NCI-H526 treated with DMSO at 0.1 percent for 48 hours (cell line): Measurements from ENCODE around the gene OSBPL7.
A peak's percentile ranks its signal among the peaks of the same experiment; 100 is the strongest.

ENCODE experiments used
- DNase-seq: peaks from one replicate; lab custom pipeline; 2025; lab: John Stamatoyannopoulos, UW

OSBPL7 gene

DNA sequence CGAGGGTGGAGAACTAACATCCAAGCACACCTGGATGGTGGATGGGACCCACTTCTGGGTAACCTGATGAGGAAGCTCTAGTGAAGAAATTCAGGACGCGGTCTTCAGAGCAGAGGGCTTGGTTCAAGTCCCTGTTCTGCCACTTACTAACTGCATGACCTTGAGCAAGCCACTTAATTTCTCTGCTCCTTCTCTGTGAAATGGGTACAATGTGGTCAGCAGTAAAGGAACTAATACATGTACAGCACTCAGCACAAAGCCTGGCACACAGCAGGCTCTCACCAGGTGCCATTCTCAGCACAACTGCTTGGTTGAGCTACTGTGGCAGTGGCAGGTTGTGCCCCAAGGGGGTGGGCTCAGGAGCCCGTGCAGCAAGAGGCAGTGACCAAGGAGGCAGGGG lies 1.9 kb upstream of the OSBPL7 start:
- no peak for DNase-seq

DNA sequence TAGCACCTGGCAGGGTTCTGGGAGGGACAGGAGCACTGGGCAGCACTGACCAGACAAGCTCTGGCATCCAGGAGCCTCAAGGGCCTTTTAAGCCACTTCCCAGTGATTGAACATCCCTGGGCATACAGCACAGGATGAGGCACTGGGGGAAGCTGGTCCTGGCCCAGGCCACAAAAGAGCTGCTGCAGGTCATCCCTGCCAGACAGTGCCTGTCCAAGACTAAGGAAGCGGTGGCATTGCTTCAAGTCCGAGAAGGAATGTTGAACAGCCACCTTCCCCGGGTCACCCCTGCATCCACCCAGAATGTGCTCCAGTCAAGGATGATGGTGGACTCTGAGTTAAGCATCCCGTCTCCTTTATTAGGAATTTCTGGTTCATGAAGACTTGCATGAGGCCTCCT lies 1.2 kb upstream of the OSBPL7 start:
- DNase-seq = no peak

DNA sequence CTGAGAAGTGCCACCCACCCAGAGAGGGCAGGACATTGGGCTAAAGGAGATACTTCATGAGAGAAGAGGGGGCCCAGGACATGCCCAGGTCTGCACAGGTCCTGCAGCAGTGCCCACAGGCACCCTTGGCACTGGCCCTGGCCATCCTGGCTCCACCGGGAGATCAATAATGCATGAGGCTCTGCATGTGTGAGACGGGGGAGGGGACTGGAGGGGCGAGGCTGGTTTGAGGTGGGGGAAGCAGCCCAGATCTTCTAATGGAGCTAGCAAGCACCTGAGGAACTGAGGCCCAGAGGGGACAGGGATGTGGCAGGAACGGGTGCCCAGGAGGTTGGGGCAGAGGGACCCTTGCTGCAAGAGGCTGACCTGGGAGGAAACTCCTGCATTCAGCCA lies 567 bp downstream of the OSBPL7 start:
- no peak for DNase-seq

GRCh38 chr17:47820033-47820789 lies 1.4 kb downstream of the OSBPL7 start:
- DNase-seq = no peak

- no peak for DNase-seq
Measured at GRCh38 chr17:47819475-47819874, 2.1 kb downstream of the OSBPL7 start.

GRCh38 chr17:47818002-47818695 lies 3.4 kb downstream of the OSBPL7 start:
- DNase-seq = no peak

GRCh38 chr17:47816947-47817346 lies 4.6 kb downstream of the OSBPL7 start:
- DNase-seq = no peak

GRCh38 chr17:47816111-47816735 lies 5.4 kb downstream of the OSBPL7 start:
- DNase-seq = no peak

DNA sequence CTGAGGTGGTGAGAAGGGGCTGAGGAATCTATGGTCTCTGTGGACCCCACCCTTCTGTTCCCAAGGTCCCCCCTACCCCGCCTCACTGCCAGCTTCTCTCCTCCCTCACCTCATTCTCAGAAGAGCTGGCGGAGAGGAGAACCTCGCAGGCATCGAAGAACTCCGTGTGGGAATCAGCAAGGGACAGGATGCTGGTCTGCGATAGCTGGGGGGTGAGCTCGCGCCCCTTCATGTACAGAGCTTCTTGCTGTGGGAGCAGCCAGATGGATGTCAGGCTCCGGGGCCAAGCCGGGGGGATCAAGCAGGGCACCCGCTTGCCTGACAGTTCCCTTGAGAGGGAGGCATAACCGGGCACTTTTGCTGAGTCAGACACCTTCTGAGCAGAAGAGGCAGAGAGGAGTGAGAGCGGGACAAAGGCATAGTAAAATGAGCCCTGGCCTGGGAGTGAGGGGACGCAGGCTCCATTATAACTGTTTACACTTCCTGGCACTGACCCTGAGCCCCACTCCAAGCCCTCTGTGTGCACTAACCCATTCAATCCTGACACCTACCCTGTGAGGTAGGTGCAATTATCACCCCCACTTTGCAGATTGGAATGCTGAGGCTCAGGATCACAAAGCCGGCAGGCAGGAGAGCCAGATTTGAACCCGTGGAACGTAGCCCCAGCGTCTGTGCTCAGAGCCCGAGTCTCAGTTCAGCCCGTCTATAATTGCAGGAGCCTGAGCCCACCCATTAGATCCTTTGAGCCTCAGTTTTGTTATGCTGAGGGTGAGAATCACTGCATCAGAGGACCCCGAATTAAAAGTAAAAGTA lies 6.3 kb downstream of the OSBPL7 start:
- DNase-seq = no peak

DNA sequence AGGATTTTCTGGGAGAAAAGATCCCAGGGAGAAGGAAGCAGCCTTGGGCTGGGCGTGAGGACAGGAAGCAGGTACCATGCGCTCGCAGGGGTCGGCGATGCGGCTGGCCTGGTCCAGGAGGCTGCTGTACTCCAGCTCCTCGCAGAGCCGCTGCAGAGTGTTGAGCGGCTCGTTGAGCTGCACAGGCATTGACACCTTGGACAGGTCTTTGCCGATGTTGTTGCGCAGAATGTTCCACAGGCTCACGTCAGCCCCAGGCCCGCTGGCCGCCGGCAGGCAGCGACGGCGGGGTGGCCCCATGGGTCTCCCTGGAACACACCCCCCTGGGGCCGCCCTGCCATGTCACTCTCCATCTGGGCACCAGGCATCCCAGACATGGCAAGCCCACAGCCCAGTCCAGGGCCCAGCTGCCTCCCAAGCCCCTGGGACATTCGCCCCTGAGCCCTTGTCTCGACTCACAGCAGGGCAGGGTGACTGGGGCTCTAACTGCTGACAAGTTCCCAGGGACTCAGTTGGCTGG lies 8.0 kb downstream of the OSBPL7 start:
- DNase-seq = no peak

- DNase-seq = no peak
Measured at GRCh38 chr17:47813077-47813476, 8.5 kb downstream of the OSBPL7 start.

- DNase-seq = no peak
Measured at GRCh38 chr17:47812146-47812920, 9.3 kb downstream of the OSBPL7 start.

- DNase-seq = no peak
Measured at GRCh38 chr17:47811709-47812108, 9.9 kb downstream of the OSBPL7 start.

DNA sequence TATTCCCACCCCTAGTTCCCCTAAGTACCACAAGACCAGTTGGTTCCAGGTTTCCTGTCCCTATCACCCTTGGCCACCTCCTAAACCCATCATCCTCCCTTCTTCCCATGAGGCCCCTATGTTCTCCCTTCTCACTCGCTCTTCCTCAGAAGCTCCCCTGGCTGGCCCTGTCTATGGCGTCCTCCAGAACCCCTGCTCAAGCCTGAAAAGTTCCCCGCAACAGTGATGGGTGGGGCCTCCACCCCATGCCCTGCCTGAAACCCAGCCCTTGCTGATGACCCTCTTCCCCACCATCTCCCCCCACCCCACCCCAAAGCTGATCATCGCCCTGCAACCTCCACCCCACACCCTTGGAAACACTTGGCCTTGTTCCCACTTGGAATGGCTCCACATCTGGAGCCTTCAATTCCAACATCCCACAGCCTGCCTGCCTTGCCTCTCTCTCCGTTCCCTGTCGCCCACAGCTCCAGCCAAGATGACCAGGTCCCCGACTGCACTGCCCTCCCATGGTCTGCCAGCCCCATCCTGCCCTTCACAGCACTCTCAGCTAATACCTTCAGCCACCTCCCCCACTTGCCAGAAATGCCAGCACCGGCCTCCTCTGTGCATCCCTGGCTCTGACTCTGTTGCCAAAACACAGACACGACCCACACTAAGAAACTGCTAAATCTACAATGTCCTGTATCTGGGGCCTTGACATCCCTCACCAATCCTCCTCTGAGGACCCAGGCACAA lies 10.5 kb downstream of the OSBPL7 start:
- no peak for DNase-seq

- peak; percentile 77 for DNase-seq
Measured at GRCh38 chr17:47810200-47810821, 11.3 kb downstream of the OSBPL7 start.

- no peak for DNase-seq
Measured at GRCh38 chr17:47808830-47809480, 12.6 kb downstream of the OSBPL7 start.

DNA sequence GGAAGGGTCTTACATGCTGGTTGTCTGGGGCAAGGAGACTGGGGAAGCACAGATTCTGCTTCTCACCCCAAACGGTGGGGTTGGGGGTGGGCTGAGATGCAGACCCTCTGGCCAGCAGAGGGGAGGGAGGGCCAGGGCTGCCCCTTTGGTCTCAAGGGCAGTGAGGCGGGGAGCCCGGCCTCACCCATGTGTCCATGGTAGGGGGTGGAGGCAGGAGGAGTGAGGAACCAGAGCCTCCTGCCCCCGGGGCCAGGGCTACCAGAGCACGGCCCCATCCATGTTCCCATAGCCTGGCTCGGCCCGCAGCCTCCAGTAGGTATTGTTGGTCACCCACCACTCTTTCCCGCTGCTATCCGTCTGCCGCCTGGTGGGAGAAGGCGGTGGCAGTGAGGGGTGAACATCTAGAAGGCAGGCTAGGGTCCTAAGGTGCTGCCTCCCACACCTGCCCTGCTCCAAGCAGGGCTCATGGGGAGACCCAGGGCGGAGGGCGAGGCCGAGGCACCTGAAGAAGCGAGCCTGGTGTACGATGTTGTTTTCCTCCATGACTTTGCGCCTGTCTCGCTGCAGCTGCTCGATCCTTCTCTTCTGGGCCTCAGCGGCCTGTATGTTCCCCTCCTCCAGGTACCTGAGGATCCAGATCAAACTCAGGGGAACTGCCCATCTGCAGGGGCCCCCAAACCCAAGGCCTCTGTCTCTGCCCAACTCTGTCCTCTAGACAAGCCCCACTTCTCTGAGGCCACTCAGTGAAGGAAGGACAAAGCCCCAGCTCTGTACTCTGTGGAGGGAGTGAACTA lies 13.4 kb downstream of the OSBPL7 start:
- DNase-seq = no peak

DNA sequence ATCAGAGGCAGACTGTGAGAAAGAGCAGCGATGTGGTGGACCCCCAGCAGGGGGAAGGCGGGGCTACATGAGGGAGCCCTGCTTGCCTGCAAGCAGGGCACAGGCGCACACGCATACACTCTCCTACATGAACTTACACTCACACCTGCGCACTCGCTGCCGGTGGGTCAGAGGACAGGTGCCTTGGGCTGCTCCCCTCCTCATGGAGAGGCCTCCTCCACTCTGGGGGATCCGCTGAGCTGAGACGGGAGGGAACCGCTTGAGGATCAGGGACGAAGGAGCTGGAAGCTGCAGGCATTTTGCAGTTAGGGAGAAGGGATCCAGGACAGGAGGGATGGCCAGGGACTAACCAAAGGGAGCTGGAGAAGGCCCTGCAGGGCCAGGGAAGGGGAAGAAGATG lies 14.2 kb downstream of the OSBPL7 start:
- DNase-seq = no peak

DNA sequence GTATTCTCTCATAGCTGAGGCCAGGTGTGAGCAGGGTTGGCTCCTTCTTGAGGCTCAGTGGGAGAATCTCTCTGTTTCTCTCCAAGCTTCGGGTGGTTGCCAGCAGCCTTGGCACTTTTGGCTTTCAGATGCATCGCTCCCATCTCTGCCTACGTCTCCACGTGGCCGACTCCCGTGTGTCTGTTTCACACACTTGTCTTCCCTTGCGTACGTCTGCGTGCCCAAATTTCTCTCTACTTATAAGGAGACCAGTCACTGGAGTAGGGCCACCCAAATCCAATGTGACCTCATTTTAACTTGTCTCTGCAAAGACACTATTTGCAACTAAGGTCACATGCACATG lies 14.7 kb downstream of the OSBPL7 start:
- no peak for DNase-seq
